Type B pancreatic cell (in vitro differentiated cells): ENCODE data around the gene BIVM. TPM values are rescaled to one million over a fixed set of nuclear protein-coding genes. Genes with fewer than 3 reads are reported as not detected.

ENCODE experiments used
- DNase-seq: peaks from one replicate; pipeline ENCODE4 v3.0.0; 2021; ENCODE audit warnings: mixed read lengths; ENCODE audit not compliant: unreplicated experiment; ENCODE audit errors: extremely low spot score
- H3K27ac Mint-ChIP-seq: 2 replicates; pipeline ENCODE4 v1.8.0; 2021; ENCODE audit warnings: mild to moderate bottlenecking, mixed read lengths
- H3K27me3 Mint-ChIP-seq: 2 replicates; pipeline ENCODE4 v1.8.0; 2021; ENCODE audit warnings: mixed read lengths
- H3K36me3 Mint-ChIP-seq: 2 replicates; pipeline ENCODE4 v1.8.0; 2021; ENCODE audit warnings: mixed read lengths
- H3K4me1 Mint-ChIP-seq: one replicate; pipeline ENCODE4 v1.8.0; 2021; ENCODE audit warnings: mixed read lengths; ENCODE audit not compliant: unreplicated experiment
- H3K4me3 Mint-ChIP-seq: 2 replicates; pipeline ENCODE4 v1.8.0; 2021; ENCODE audit warnings: mild to moderate bottlenecking, mixed read lengths
- H3K9me3 Mint-ChIP-seq: 2 replicates; pipeline ENCODE4 v1.8.0; 2021; ENCODE audit warnings: mixed read lengths
- CTCF ChIP-seq: fragments of 200-600 bp; sonication (generic); conservative IDR thresholded peaks from 2 replicates; pipeline ENCODE4 v1.5.0; 2021; ENCODE audit warnings: antibody characterized with exemption, mild to moderate bottlenecking
- total RNA-seq: library from RNA; stranded (reverse); gene quantifications from 2 replicates; pipeline ENCODE4 v1.2.1, GENCODE V29; 2021; ENCODE audit warnings: low replicate concordance

The BIVM gene
- total RNA-seq, 1 donor from 2014 or later = 30.0 TPM

GRCh38 chr13:102854675-102855074 is 55.8 kb downstream of the BIVM start:
- Mint-ChIP-seq H3K36me3 (peaks cover 32% of the 10 kb centered on the region), H3K4me3 (no peak overlapping the region), H3K27me3 (no peaks in the 10 kb centered on the region), H3K9me3 (no peaks in the 10 kb centered on the region), H3K27ac (no peak overlapping the region), H3K4me1 (no peaks in the 10 kb centered on the region)
- no peak for TF ChIP-seq CTCF
- DNase-seq = no peak

GRCh38 chr13:102856557-102856956 is 57.6 kb downstream of the BIVM start:
- no peaks in the 10 kb centered on the region for H3K27me3 Mint-ChIP-seq
- no peak overlapping the region for H3K4me3 Mint-ChIP-seq
- no peaks in the 10 kb centered on the region for H3K9me3 Mint-ChIP-seq
- peaks cover 37% of the 10 kb centered on the region for H3K36me3 Mint-ChIP-seq
- H3K4me1 Mint-ChIP-seq = no peaks in the 10 kb centered on the region
- no peak for DNase-seq
- no peak overlapping the region for H3K27ac Mint-ChIP-seq
- no peak for TF ChIP-seq CTCF

- Mint-ChIP-seq H3K27ac (no peak overlapping the region), H3K9me3 (no peaks in the 10 kb centered on the region), H3K4me3 (no peak overlapping the region), H3K4me1 (no peaks in the 10 kb centered on the region), H3K36me3 (peaks cover 64% of the 10 kb centered on the region), H3K27me3 (no peaks in the 10 kb centered on the region)
- no peak for DNase-seq
- TF ChIP-seq CTCF = no peak
Measured at GRCh38 chr13:102862624-102863210, 63.8 kb downstream of the BIVM start.

- Mint-ChIP-seq H3K9me3 (no peaks in the 10 kb centered on the region), H3K4me1 (no peaks in the 10 kb centered on the region), H3K36me3 (peaks cover 66% of the 10 kb centered on the region), H3K27me3 (no peaks in the 10 kb centered on the region), H3K27ac (no peak overlapping the region), H3K4me3 (no peak overlapping the region)
- TF ChIP-seq CTCF = no peak
- DNase-seq = no peak
Measured at GRCh38 chr13:102863590-102863989, 64.7 kb downstream of the BIVM start.

GRCh38 chr13:102868366-102868936 is 69.5 kb downstream of the BIVM start:
- peaks cover 53% of the 10 kb centered on the region for H3K36me3 Mint-ChIP-seq
- no peak for DNase-seq
- no peak overlapping the region for H3K4me3 Mint-ChIP-seq
- H3K27ac Mint-ChIP-seq = no peak overlapping the region
- H3K4me1 Mint-ChIP-seq = peaks cover 6% of the 10 kb centered on the region
- TF ChIP-seq CTCF = no peak
- H3K9me3 Mint-ChIP-seq = no peaks in the 10 kb centered on the region
- no peaks in the 10 kb centered on the region for H3K27me3 Mint-ChIP-seq
